Lung (tissue), 12 donors: ENCODE results near the gene MACROH2A2. TPM values are rescaled to one million over a fixed set of nuclear protein-coding genes. Genes with fewer than 3 reads are reported as not detected.

Source experiments
- ATAC-seq: fragments of 200-7000 bp; cut with Tn5 transposase; one replicate; pipeline ENCODE4 v1.9.1; 2020; ENCODE audit warnings: moderate number of reproducible peaks; ENCODE audit not compliant: insufficient read depth, low FRiP score
- DNase-seq, 3 donors: peaks; one replicate each; pipeline ENCODE4 v3.0.0-alpha.2; 2013 to 2017
- H3K27ac ChIP-seq, 2 donors: one replicate each; pipeline ENCODE4 v1.5.1; 2013; ENCODE audit warnings: mild to moderate bottlenecking in 2 of 2, moderate library complexity in 2 of 2, control low read depth in 1 of 2, inconsistent platforms in 1 of 2, low read depth in 1 of 2, low read length in 1 of 2
- H3K27me3 ChIP-seq, 3 donors: one replicate each; pipeline ENCODE4 v1.5.1; 2013; ENCODE audit warnings: low read length in 2 of 3; ENCODE audit not compliant: control insufficient read depth in 3 of 3, insufficient read depth in 3 of 3
- H3K36me3 ChIP-seq, 4 donors: one replicate each; pipeline ENCODE4 v1.5.1; 2013; ENCODE audit warnings: low read length in 4 of 4, mild to moderate bottlenecking in 1 of 4, moderate library complexity in 1 of 4; ENCODE audit not compliant: control insufficient read depth in 4 of 4, insufficient read depth in 4 of 4
- H3K4me1 ChIP-seq, 5 donors: one replicate each; pipeline ENCODE4 v1.5.1; 2013; ENCODE audit warnings: low read length in 5 of 5, mild to moderate bottlenecking in 2 of 5, moderate library complexity in 1 of 5; ENCODE audit not compliant: control insufficient read depth in 5 of 5, insufficient read depth in 5 of 5
- H3K4me3 ChIP-seq: one replicate; pipeline ENCODE4 v1.5.1; 2013; ENCODE audit warnings: mild to moderate bottlenecking, control low read depth, moderate library complexity
- H3K9ac ChIP-seq, 2 donors: one replicate each; pipeline ENCODE4 v1.5.1; 2013; ENCODE audit warnings: low read length in 2 of 2, control low read depth in 1 of 2; ENCODE audit not compliant: insufficient read depth in 1 of 2
- H3K9me3 ChIP-seq, 4 donors: one replicate each; pipeline ENCODE4 v1.5.1; 2013; ENCODE audit warnings: low read length in 3 of 4, mild to moderate bottlenecking in 1 of 4, moderate library complexity in 1 of 4; ENCODE audit not compliant: control insufficient read depth in 4 of 4, insufficient read depth in 3 of 4
- WGBS, 2 donors: extraction: QIAGEN DNeasy Blood & Tissue Kit; methylation state at CpG; one replicate each; pipeline ENCODE4 v1.1.7; 2013; 5-methylcytosine and 5-hydroxymethylcytosine counted together
- polyA plus RNA-seq, 2 donors: library from polyadenylated mRNA; stranded (reverse); fragments of 200-250 nt; gene quantifications; one replicate each; pipeline ENCODE4 v1.2.1, GENCODE V29; 2013
- total RNA-seq, 2 donors: library from RNA; depleted of rRNA in 1 of 2; stranded (reverse); fragments of >200 nt in 1 of 2; gene quantifications; one replicate each; pipeline ENCODE4 v1.2.1, GENCODE V29; 2014 to 2021
- TF ChIP-seq, protein P1 (sequence below): IDR thresholded peaks from 2 replicates; pipeline ENCODE4 v1.5.1; 2012; ENCODE audit warnings: mild to moderate bottlenecking; ENCODE audit errors: control extremely low read depth, extremely low read depth
- donor health status: control.
- donor health status: control.
- donor health status: Bipolar disorder and iron deficiency.
- donor health status: healthy.
- donor health status: DM: yes; HTN: yes; CAD: no.

The MACROH2A2 gene
- total and polyA plus RNA-seq, 4 donors = 5.7 to 19.3 (median 7.9) TPM

DNA sequence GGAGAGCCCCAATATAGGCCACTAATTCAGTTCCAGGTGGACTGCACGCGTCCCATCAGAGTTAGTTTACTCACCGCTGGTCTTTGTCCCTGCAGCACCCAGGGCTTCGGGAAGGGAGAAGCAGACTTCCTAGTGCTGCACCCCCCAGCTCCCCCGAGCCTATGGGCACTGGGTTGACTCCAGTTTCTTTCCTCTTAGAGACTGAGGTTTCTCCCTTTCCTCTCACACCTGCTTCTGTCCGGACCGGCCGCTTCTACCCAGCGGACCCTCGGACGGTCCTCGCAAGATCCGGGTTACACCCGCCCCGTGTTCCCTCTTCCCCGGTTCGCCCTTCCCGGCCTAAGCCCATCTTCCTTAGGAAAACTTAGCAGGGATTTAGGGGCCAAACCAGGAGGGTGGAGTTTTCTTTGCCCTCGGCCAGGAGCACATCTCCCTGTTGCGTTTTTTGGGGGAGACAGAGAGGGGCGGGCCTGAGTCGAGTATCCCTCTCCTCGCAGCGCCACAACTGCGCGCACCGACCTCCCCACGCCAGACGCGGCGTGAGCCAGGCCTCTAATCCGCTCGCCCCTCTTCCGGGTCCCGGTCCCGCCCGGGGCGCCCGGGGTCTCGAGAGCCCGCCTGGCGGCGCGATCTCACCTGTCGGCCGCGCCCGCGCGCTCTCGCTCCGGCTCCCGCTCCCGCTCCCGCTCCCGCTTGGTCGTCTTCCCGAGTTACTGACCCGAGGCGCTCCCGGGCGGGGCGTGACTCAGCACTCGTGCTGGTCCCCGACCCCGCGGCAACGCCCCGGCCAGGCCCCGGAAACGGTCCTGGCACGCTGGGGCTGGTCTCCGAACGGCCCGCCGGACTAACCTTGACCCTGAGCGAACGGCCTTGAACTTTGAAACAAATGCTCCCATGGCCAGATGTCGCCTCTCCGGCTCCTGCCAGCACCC lies 79.7 kb downstream of the MACROH2A2 start, which contains the start of gene AIFM2:
Gene AIFM2, minus strand, starts transcription at position 728 of the 932 bp plus-strand sequence. CDS start 8,741 bp downstream, outside the sequence.
- Histone ChIP-seq H3K27ac (peak within 1 kb of the TSS; percentile 84 to 88), H3K4me3 (peak within 1 kb of the TSS; percentile 64), H3K27me3 (no peaks in the 10 kb centered on the region), H3K4me1 (peaks cover 0 to 9% (median 4%) of the 10 kb centered on the region in 5 donors), H3K9me3 (no peaks in the 10 kb centered on the region), H3K36me3 (no peaks in the 10 kb centered on the region), H3K9ac (peak within 1 kb of the TSS; percentile 24 to 37)
- 7 to 10% methylated on average over 64 to 80 of the region's 80 CpGs for WGBS, 2 donors
- TF ChIP-seq, protein P1, sequence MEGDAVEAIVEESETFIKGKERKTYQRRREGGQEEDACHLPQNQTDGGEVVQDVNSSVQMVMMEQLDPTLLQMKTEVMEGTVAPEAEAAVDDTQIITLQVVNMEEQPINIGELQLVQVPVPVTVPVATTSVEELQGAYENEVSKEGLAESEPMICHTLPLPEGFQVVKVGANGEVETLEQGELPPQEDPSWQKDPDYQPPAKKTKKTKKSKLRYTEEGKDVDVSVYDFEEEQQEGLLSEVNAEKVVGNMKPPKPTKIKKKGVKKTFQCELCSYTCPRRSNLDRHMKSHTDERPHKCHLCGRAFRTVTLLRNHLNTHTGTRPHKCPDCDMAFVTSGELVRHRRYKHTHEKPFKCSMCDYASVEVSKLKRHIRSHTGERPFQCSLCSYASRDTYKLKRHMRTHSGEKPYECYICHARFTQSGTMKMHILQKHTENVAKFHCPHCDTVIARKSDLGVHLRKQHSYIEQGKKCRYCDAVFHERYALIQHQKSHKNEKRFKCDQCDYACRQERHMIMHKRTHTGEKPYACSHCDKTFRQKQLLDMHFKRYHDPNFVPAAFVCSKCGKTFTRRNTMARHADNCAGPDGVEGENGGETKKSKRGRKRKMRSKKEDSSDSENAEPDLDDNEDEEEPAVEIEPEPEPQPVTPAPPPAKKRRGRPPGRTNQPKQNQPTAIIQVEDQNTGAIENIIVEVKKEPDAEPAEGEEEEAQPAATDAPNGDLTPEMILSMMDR = no peak
- peak; percentile 57 to 78 (median 66) for DNase-seq
- peak; percentile 73 for ATAC-seq

DNA sequence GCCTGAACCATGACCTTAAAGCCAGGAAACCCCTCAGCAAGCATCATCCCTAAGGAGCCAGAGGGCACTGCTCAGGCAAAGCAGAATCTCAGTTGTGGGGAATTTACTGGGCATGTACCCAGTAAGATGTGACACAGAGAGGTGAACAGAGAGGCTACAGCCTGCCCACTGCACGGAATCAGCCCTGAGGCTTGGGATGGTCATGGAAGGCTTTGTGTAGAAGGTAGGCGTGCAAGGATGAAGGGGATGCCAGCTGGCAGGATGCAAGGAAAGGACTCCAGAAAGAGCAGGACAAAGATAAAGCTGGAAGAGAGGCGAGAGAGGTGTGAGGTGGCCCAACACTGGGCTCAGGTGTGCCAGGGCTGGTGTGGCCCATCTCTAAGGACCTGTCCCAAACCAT lies 82.4 kb downstream of the MACROH2A2 start:
- H3K36me3 ChIP-seq = peaks cover 0 to 5% (median 1%) of the 10 kb centered on the region in 4 donors
- H3K27ac ChIP-seq = no peak overlapping the region
- no peaks in the 10 kb centered on the region for H3K9me3 ChIP-seq
- DNase-seq (no peak), ATAC-seq (no peak)
- TF ChIP-seq, protein P1 = no peak
- H3K27me3 ChIP-seq = no peaks in the 10 kb centered on the region
- H3K4me1 ChIP-seq = peaks cover 0 to 9% (median 4%) of the 10 kb centered on the region in 5 donors
- no peak overlapping the region for H3K4me3 ChIP-seq
- H3K9ac ChIP-seq = no peak overlapping the region
- WGBS, 2 donors = 96 to 97% methylated on average over 3 of the region's 3 CpGs

DNA sequence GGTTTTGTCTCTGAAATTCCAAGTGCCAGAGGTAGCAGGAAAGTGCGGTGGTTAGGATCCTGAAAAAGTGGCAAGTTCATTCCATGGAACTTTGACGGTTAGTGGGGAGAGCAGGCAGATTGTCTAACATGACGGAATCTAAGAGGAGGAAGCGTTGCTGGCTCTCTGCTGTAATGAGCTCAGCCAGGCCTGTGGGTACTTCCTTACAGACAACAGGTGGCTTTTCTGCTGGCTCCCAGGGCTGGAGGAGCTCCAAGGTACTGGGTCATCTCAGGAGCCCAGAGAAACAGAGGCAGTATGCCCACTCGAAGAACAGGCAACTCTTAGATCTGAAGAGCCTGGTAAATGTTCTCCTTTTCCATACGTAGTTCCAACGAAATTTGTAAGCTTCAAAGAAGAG lies 83.0 kb downstream of the MACROH2A2 start:
- DNase-seq = no peak
- H3K36me3 ChIP-seq = peaks cover 0 to 5% (median 1%) of the 10 kb centered on the region in 4 donors
- H3K4me1 ChIP-seq = peaks cover 0 to 9% (median 1%) of the 10 kb centered on the region in 5 donors
- H3K27me3 ChIP-seq = no peaks in the 10 kb centered on the region
- H3K9ac ChIP-seq = no peak overlapping the region
- no peak overlapping the region for H3K27ac ChIP-seq
- WGBS, 2 donors = 62 to 79% methylated on average over 7 of the region's 7 CpGs
- H3K9me3 ChIP-seq = no peaks in the 10 kb centered on the region
- ATAC-seq = no peak
- TF ChIP-seq, protein P1 = no peak
- no peak overlapping the region for H3K4me3 ChIP-seq
